Posterior cingulate gyrus (tissue), 11 donors: ENCODE results near the gene KCTD2.
"Not testable (repeated sequence)": the region's sequence is repeated elsewhere in the genome, so short reads cannot be mapped to it uniquely, and the experiment has no call there.

Experiments
- DNase-seq, 10 donors: peaks; one replicate each; pipeline versions ENCODE4 v3.0.0 to v3.0.0-alpha.2; 2020 to 2021; ENCODE audit warnings: mixed read lengths in 3 of 10
- intact Hi-C: fragments of 100-400 bp; cut with DNase I; formaldehyde crosslinking; loops from one replicate; pipeline ENCODE4 v1.15.1; 2023

The KCTD2 gene, protein sequence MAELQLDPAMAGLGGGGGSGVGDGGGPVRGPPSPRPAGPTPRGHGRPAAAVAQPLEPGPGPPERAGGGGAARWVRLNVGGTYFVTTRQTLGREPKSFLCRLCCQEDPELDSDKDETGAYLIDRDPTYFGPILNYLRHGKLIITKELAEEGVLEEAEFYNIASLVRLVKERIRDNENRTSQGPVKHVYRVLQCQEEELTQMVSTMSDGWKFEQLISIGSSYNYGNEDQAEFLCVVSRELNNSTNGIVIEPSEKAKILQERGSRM

DNA sequence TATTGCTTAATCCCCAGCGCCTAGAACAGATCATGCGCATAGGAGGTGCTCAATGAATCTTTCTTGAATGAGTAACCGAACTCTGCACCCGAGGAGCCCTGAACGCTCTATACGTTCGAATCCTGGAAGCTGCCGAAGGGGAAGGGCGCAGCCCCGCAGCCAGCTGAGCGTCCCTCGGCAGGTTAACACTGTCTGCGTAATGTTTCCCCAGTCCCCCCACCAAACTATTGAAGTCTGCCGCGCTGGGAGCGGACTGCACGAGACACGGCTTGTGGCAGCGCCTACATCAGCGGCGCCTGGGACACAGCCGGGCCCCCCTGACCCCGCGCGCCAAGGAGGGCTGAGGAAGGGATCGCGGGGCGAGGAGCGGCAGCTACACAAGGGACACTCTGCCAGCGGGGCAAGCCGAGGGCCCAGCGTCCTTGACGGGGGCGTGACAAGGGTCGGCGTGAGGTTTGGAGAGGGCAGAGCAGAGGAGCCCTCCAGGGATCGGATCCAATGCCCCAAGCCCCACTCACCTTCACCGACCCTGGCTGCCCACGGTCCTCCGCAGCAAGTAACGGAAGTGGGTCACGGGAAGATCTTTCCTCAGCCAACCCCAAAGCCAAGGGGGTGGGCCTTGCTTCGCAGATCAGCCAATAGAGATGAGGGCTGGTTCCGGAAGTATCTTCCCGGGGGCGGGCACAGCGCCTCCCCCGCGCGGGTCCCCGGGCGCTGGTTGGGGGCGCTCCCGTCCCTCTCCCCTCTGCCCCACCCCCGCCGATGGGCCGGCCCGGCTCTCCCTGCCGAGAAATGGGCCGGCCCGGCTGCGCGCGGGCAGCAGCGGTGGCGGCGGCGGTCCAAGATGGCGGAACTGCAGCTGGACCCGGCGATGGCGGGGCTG, at the start of gene KCTD2, which contains the start of gene ATP5PD:
Gene KCTD2 (plus strand): TSS at position 819 of the 883 bp plus-strand sequence. CDS start 26 bp downstream, at position 845.
Gene ATP5PD (minus strand): TSS at position 563 of the 883 bp plus-strand sequence. CDS start 4,319 bp downstream, outside the sequence.
- intact Hi-C loops = no loop called here

DNA sequence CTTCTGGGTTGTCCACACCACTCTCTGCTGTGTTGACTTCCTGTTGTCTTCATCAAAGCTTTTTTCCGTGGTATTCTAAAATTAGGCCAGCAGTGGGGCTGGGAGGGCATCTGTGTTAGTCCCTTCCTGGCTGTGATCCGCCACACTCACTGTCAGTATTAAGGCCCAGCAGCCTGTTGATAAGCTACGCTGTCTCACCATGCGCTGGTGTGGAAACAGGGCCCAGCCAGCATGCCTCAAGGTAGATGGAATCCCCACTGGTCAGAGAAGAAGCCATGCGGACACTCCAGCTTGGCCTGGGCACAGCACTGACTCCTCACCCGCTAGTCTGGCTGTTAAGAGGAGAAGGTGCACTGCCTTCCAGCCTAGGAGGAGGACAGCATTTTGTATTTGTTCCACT, 48.2 kb upstream of the KCTD2 start:
- no peak for DNase-seq
- intact Hi-C loops = no loop called here

More for the DNA sequence above, at the start of gene KCTD2, which contains the start of gene ATP5PD:
- DNase-seq = peak; percentile 93 to 99 (median 94)

- intact Hi-C loops = no loop called here
These were observed 47.5 kb upstream of the KCTD2 start for GRCh38 chr17:74999523-74999922.

DNA sequence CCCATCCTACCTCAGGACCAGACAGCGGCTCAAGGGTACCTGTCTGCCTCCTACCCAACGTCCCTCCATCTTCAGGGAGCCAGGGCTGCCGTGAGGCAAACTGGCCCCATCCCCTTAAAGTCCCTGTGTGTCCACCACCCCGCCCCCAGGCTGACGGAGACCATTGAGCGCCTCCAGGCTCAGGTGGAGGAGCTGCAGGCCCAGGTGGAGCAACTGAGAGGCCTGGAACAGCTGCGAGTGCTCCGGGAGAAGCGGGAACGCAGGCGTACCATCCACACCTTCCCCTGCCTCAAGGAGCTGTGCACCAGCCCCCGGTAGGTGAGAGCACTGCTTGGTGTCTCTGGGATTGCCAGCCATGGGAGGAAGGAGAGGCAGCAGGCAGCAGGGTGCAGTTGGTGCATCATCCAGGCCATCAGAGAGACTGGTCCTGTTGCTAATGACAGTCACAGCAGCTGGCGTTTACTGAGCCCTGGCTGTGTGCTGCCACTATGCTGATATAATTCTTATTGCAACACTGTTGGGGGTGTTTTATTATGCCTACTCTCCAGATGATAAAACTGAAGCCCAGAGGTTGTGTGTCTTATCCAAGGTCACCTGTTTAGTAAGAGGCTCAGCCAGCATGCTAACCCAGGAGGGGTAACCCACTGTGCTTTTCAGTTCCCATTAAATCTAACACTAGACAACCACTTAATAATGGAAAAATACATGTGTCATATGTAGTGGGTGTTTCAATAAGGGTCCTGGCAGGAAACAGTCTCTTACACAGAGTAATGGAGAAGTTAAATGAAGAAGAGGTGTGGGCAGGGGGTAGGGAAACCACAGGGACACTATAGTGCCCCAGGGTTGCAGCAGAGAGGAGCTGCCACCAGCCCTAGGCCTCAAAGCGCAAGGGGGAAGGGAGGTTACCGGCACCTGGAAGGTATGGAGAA, 44.8 kb upstream of the KCTD2 start:
- intact Hi-C loops = no loop called here
- peak in 1 of 10 donors; percentile 54 for DNase-seq

More at GRCh38 chr17:74999523-74999922, 47.5 kb upstream of the KCTD2 start:
- DNase-seq = peak in 1 of 10 donors; percentile 34

GRCh38 chr17:75003070-75003956, 43.7 kb upstream of the KCTD2 start:
- intact Hi-C loops = no loop called here
- peak in 1 of 10 donors; percentile 82 for DNase-seq

DNA sequence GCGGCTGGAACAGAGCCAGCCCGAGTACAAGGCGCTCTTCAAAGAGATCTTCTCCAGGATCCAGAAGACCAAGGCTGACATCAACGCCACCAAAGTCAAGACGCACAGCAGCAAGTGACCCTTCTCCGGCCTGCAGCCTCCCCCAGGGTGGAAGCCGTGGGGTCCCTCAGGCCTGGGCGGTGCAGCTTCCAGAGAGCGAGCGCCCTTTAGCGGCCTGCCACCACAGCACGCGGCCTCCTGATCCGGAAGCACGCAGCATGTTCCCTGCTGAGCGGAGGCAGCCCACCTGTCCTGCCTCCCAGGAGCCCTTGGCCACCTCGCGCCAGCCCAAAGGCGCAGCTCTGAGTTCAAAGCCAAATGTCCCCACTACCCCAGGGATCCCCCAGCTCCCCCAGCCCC, 43.1 kb upstream of the KCTD2 start:
- intact Hi-C loops = no loop called here
- peak in 1 of 10 donors; percentile 80 for DNase-seq

DNA sequence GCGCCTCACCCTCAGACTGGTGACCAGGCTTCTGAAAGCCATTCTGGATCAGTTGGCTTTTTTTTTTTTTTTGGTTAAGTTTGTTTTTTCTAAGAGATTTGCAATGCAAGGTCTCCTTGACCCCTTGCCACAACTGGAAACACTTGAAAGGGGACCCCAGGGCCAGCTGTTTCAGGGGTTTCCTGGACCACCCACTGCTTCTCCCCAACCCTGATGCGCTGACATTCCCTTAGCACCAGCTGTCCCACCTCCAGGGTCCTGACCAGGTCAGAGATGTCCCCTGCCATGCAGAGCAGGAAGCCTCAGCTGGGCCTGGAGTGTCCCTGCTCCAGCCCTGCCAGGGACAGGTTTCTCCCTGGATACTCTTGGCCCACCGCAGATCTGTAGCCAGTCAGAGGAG, 42.7 kb upstream of the KCTD2 start:
- intact Hi-C loops = no loop called here
- no peak for DNase-seq

DNA sequence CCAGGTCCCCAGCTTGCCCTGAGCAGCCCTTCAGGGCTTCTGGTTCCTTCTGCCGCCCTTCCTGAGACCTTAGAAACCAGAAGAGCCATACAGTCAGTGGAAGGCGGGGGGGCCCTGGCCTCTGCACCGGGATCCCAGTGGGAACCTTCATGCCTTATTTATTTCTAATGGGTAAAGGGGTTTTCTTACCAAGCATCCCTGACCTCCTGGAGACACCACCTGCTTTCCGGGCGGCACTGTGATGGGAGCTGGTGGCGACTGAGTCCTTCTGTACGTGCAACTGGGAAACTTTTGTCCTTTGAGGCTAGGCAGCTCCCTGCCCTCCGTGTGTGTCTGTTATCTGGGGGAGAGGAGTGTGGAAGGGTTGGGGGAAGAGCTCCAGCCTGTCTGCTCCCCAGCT, 41.7 kb upstream of the KCTD2 start:
- peak in 1 of 10 donors; percentile 55 for DNase-seq
- intact Hi-C loops = no loop called here

- intact Hi-C loops = not testable (repeated sequence)
- DNase-seq = peak in 1 of 10 donors; percentile 5
These were observed 40.9 kb upstream of the KCTD2 start for GRCh38 chr17:75006084-75006483.

DNA sequence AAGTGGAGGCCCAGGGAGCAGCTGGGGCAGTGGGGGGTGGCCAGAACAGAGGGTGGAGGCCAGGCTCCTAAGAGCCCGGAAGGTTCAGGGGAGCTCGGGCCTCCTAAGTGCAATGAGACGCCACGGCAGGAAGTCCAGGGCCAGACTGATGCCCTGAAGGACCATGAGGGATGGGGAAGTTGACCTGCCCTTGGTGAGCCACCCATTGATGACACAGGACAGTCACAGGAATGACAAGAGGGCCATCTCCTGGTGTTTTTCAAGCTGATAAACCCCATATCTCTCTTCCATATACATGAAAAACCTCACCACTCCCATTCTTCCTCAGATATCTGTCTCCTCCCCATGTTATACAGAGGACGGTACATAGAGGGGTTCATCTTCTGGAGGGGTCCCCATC, 40.4 kb upstream of the KCTD2 start:
- intact Hi-C loops = no loop called here
- peak in 1 of 10 donors; percentile 44 for DNase-seq

- intact Hi-C loops = no loop called here
- DNase-seq = peak in 1 of 10 donors; percentile 22
These were observed 38.7 kb upstream of the KCTD2 start for GRCh38 chr17:75008373-75008772.

DNA sequence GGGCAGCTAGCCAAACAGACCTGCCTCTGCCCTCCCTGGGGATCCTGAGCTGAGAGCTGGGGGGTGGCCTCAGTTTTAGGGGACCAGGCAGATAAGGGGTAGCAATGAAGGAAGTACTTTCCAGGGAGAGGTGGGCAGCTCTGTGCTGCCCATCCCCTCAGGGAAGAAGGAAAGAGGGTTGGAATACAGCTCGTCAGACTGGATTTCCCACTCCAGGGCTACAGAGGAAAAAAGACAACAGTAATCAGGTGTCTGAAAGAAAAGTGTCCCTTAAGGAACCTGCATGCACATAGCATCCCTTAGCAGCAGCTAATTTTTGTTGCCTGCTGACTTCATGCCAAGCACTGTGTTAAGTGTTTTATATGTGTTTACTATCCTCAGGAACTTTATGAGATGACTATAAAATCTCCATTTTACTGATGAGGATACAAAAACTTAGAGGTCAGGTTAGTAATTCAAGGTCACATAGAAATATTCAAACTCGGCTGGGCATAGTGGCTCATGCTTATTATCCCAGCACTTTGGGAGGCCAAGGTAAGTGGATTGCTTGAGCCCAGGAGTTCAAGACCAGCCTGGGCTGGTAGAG, 37.8 kb upstream of the KCTD2 start:
- intact Hi-C loops = no loop called here
- DNase-seq = peak in 1 of 10 donors; percentile 21

- DNase-seq = peak in 7 of 10 donors; percentile 50 to 89 (median 61)
- intact Hi-C loops = loop anchor here (2.0 kb wide), 1 partner anchor 22 kb away; no protein-coding TSS in a partner anchor
These were observed 36.2 kb upstream of the KCTD2 start for GRCh38 chr17:75010683-75011400.

- intact Hi-C loops = loop anchor here (1.0 to 2.0 kb wide), 3 partner anchors 23 to 51 kb away; no protein-coding TSS in a partner anchor
- peak; percentile 40 to 91 (median 66) for DNase-seq
These were observed 35.5 kb upstream of the KCTD2 start for GRCh38 chr17:75011401-75012095.

GRCh38 chr17:75012096-75012345, 35.0 kb upstream of the KCTD2 start:
- intact Hi-C loops = loop anchor here (1.0 to 2.0 kb wide), 2 partner anchors 23 to 51 kb away; no protein-coding TSS in a partner anchor
- no peak for DNase-seq

DNA sequence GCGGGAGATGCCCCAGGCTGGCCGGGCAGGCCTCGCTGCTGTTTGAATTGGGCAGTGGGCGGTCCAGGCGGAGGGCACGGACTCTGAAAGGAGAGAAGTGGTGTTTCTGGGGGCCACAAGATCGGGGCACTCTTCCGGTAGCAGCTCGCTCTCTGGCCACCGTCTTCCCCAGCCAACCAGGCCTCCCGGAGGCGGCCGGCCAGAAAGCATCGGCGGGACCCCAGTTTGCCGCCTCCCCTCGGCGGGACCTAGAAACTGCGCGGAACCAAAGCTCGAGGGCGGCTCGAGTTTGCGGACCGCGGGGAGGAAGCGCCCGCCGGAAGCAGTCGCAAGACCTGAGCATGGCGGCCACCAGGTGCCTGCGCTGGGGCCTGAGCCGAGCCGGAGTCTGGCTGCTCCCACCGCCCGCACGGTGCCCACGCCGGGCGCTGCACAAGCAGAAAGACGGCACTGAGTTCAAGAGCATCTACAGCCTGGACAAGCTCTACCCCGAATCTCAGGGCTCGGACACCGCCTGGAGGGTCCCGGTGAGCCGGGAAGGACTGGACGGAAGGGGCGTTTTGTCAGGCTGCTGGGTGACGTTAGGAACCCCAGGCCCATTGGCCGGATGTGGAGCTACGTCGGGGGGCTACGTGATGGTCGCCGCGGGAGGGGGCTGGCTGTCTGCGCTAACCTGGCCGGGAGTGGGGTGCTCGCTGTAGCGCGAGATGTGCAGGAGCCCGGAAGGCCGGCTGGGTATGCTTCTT, 34.5 kb upstream of the KCTD2 start, which contains the start of gene MRPL58:
Gene MRPL58 (plus strand): TSS at position 325 of the 746 bp plus-strand sequence. CDS start 17 bp downstream, at position 342.
- peak; percentile 75 to 98 (median 86) for DNase-seq
- intact Hi-C loops = loop anchor here (1.0 to 2.0 kb wide), 2 partner anchors 23 to 52 kb away; no protein-coding TSS in a partner anchor
